DMS79 (cell line): Measurements from ENCODE around the gene IFNGR1.
"Not testable (repeated sequence)": the region's sequence is repeated elsewhere in the genome, so short reads cannot be mapped to it uniquely, and the experiment has no call there.

Source experiments
- DNase-seq: peaks from one replicate; lab custom pipeline; 2025; lab: John Stamatoyannopoulos, UW

The IFNGR1 gene

DNA sequence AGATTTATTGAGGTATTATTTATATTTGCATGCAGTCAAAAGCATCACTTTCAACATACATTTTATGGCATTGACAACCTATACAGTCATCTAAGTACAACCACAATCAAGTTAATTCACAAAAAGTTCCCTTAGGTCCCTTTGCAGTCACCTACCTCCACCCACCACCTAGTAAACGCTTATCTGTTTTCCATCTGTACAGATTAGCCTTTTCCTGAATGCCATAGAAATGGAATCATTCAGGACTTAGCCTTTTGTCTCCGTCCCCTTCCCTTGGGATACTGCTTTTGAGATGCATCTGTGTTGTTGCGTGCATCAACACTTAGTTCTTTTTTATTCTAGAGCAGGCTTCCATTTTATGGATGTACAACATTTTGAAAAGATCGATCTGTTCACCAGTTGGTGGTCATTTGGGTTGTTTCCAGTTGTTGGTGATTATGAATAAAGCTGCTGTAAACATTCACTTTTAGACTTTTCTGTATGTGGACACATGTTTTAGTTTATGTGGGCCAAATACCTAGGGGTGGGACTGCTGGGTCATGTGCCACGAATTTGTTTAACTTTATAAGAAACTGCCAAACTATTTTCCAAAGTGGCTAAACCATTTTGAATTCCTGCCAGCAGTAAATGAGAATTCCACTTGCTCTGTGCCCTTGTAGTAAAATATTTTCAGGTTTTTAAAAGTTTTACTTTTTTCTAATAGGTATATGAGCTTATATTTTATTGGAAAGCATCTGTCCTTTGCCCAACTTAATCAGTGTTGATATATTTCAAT is 17.6 kb upstream of the IFNGR1 start:
- no peak for DNase-seq

DNA sequence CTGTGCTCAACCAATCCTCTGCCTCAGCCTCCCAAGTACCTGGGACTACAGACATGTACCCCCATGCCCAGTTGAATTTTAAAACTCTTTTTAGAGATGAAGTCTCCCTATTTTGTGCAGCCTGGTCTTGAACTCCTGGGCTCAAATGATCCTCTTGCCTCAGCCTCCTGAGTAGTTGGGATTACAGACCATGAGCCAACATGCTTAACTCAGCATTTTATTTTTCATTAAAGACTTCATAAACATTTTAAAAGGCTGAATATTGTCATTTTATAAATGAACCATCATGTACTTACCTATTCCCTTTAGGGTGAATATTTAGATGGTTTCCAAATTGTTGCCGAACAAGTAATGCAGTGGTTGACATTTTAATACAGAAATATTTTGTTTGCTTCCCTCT is 16.5 kb upstream of the IFNGR1 start:
- DNase-seq, result no peak

DNA sequence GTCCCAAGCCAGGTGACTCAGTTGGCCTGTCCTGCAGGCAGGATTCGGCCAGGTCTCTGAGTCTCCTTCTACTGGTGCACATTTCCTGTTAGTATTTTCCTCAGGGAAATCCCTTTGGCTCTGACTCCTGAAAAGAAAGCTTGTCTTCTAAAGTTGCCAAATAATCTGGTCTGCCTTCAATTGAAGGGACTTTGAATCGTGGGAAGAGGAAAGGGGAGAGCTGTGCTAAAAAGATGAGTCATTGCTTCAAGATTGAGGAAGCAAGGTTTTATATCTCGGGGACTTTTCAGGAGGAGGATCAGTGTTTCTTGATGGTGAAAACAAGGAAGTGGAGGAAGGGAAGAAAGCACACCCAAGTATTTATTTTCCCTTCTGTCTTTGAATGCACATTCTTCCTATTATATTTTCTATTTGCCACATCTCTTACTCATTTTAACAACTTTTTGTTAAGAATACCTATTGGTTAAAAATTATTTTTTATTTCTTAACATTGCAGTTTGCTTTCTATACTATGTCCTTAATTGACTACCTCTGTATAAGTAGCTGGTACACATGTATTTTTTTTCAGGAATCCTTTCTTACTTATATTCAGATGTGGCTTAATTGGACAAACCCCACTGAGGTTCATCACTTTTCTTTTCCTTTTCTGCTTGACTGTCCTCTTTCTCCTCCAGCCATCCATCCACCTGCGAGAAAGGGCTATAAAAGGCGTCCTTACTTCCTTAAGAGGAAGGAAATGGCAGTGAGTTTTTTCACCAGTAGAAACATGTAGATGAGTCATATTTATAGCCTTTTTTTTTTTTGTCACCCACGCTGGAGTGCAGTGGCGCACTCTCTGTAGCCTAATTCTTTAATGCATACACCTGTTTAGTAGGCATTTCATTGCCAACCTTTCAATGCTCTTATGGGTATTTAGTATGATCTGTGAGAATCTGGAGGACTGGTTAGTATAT is 15.0 kb upstream of the IFNGR1 start:
- no peak for DNase-seq

DNA sequence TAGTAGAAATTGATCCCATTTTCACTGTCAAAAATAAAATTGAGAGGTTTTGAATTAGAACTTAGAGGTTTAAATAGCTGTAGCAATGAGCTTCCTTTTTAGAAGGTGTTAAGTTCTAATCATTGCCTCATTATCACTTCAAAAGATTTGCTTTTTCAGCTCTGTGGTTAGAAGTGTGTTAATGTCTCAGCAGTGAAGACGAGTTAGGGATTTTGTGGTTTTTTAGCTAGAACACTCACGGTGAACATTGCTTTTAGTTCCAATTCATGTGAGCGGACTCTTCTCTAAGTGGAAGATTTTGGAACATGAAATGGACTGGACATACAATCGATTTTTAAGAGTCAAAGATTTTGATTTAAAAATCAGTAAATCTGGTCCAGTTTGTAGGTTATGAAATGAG is 12.7 kb upstream of the IFNGR1 start:
- DNase-seq, result no peak

GRCh38 chr6:137230956-137231555 is 11.9 kb upstream of the IFNGR1 start:
- no peak for DNase-seq

DNA sequence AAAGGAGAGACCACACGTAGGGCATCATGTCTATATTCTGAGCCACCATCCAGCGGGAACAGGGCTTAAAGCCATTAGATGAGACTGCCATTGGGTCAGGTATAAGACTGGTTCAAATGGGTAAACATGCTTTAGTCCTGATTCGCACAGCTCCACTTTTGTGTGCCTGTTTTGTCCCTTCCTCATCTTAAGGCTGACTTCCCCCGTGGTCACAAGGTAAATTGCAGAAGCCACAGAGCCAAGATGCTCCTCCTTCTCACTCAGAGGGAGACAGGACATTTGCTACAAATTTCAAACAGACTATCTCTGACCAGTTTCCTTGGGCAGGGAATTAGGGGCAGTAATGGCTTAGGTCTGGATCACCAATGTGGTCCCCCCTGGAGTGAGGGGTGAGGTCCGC is 11.4 kb upstream of the IFNGR1 start:
- DNase-seq, result no peak

DNA sequence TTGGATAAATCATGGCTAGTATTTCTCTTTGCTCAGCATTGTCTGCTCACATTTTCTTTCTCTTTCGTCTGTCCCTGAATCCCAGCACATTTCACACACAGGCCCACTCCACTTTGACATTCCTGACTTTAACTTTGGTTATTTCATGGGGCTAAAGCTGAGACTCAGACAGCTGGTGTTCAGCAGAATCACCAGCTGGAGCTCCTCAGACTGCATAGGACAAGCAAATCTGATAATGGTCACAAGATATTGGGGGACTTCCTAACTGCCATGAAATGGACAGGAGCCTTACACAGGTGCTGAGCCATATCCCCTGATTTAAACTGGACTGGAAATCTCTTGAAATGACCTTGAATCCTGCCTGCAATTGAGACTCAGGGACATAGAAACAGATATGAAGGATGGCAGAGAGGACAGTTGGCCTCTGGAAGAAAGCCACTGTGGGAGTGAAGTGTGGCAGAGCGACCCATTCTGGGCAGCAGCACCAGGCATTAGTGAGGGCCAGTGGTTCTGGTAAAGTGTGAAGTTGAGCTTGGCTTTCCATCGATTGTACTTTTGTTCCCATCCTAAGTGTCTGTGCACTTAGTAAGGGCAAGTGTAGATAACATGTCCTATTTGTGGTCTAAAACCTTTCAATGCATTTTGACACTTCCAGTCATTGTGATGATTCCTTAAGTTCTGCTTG is 10.0 kb upstream of the IFNGR1 start:
- no peak for DNase-seq

- no peak for DNase-seq
Observed at GRCh38 chr6:137227871-137228302, 8.7 kb upstream of the IFNGR1 start.

GRCh38 chr6:137226697-137227096 is 7.5 kb upstream of the IFNGR1 start:
- no peak for DNase-seq

DNA sequence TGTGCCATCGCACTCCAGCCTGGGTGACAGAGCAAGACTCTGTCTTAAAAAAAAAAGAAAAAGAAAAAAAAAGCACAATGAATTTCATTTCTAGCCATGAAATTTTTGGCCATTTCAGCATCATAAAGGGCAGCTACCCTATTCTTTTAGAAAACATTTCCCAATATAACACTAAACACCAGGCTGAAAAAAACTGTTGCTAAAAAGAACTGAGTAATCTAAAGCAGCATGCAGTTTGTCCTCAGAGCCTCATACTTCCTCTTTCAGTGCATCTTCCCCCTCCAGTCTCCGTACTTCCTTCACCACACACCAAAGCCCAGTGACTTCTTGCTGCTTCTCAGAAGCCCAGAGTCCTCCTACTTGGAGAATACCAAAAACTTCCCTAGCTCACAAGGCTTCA is 5.6 kb upstream of the IFNGR1 start:
- DNase-seq, result no peak

DNA sequence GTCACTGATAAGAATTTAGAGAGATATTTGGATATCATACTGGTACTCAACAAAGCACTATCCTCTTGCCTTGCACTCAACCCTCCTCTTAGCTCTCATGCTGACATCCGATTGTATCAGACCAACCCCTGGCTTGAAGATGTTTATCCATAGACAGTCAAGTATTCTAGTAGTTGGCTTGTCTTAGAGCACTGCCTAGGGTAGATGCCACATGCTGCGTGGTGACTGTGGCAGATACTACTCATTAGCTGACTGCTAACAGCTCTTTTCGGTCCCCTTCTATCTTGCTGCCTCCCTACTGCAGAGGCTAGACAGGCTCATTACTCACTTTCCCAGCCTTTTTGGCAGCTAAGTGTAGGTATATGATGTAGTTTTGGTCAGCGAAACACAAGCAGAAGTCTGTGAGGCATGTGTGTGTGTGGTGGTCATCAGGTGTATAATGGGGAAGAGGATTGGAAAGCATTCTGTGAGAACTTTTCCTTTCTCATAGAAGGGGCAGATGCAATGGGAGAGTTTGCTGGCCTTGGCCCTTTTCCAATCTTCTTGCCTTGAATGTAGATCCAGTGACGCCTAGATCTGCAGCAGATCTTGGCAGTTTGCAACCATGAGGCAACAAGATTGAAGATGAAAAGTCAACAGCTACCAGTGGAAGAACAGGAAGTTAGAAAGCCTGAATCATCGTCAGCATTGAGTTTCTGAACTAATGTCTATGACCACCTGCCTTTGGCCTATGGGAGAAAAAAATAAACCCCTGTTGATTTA is 4.4 kb upstream of the IFNGR1 start:
- no peak for DNase-seq

DNA sequence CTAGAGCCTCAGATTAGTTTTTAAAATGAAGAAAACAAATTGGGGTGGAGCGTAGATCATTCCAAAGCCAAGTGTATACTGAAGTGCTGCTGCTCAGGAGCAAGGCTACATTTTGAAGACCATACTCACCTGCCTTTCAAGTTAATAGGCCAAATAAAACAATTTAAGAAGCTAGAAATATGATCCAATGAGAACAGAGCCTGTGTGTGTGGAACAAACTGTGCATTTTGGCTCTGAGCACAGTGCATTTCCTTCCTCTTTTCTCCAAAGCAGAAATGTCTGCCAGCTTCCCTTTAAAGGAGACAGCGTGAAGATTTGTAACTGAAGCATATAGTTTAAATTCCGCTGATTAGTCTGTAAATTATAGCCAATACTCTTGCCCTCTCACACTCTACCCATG is 3.2 kb upstream of the IFNGR1 start:
- DNase-seq, result no peak

DNA sequence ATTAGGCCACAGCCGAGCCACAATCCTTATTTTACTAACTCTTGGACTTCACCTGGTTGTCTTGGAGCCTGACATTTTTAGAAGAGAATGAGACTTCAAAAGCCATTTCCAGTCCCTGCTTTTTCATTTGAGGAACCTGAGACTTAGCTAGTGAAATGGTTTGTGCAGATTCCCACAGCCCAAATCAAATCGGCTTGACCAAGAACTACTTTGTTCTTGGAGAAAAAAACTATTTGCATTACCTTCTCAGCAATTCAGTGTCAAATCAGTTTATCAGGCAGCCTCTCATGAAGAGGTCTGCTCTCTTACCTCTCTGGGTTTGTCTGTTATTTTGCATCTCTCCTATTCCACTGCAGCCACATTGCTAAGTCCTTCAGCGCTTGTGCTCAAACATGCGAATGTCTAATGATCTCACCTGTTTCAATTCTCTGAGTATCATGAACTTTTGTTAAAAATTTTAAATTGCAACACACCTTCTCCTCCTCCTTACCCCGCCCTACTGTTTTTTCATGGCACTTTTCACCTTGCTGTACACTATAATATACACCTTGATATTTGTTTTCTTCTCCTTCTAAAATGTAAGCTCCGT is 573 bp upstream of the IFNGR1 start:
- DNase-seq, result no peak

DNA sequence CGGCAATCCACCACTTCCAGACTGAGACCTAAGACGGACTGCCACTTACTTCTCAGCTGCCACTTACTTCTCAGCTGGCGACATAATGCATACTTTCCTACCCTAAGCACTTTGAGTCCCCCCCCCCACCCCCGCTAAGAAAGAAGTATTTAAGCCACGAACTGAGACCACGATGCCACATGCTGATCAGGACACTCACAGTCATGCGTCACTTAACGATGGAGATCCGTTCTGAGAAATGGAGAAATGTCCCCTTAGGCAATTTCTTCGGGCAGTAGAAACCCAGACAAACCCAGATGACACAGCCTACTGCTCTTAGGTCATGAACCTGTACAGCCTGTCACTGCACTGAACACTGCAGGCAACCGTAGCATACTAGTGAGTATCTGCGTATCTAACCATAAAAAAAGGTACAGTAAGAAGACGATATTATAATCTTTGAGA is 690 bp downstream of the IFNGR1 start:
- DNase-seq, result peak; percentile 38

GRCh38 chr6:137217801-137218472 is 1.2 kb downstream of the IFNGR1 start:
- peak; percentile 79 for DNase-seq

DNA sequence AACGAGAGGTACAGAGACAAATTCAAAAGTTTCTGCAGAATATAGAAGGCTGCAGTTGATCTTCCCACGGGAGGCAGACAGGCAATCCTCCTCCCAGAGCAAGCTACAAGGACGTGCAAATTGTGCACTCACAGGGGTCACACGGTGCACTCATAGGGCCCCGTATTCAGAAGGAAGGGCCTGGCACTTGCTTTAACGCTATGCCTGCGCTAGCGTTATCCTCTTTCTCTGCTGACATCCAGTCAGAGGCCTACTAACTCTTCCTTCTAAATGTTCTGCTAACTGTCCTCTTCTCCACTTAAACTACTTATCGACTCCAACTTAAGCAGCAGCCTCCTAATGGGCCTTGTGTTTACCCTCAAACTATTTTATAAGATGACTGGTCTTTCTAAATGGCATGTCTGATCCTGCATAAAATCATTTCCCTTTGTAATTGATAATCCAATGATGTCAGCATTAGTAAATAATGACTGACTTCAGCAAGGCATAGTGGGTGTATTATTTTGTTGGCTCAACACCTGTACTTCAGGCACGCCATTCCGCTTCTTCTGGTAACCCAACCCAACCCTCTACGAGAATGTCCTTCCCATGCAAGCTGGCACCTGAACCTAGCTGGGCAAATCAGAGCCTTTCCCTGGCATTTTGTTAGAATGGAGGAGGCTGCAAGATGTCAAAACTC is 2.2 kb downstream of the IFNGR1 start:
- DNase-seq, result peak; percentile 71

DNA sequence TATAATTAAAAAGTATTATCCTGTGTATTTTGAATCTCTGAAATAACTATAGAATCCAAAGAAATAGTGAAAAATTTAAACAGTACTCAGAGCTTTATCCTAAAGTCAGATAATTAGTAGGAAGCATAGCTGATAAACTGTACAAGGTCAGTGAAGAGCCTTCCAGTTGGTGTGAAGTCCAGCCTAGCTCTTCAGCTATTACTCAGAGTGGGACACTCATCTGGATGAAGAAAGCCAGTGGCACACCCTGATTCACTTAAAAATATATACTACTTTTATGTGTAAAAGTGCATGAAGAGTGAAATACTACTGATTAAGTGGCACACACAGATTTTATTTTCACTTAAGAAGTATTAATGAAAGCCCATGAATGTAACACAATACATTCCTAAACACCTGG is 3.1 kb downstream of the IFNGR1 start:
- DNase-seq, result no peak

DNA sequence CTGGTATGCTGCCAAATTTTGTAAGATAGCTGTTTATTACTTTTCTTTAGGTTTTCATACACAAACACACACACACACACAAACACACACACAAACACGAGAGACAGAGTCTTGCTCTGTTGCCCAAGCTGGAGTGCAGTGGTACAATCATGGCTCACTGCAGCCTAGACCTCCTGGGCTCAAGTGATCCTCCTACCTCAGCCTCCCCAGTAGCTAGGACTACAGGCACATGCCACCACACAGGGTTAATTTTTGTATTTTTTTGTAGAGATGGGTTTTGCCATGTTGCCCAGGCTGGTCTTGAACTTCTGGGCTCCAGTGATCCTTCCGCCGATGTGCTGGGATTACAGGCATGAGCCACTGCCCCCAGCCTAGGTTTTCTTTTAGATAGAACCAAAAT is 3.6 kb downstream of the IFNGR1 start:
- not testable (repeated sequence) for DNase-seq

DNA sequence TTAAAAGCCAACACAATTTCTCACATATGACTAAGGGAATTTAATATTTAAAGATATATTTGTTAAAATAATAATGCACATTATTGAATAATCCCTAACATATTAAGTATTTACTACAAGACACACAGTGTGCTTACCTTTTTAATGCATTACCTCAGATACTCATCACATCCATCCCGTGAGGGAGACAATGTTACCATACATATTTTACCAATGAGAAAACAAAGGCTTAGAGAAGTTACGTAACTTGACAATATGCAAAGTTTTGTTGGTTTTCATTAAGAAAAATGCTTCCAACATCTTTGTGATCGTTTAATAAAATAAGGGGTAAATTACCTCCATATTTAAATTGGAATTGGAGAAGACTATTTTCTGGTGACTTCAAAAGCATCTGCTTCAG is 4.3 kb downstream of the IFNGR1 start:
- DNase-seq, result no peak

GRCh38 chr6:137213813-137214212 is 5.4 kb downstream of the IFNGR1 start:
- no peak for DNase-seq
